GM21737 (cell line): ENCODE data around the gene PRKG1.

Experiments used
- ATAC-seq: cut with Tn5 transposase; IDR thresholded peaks from one replicate; pipeline ENCODE4 v1.9.1; 2021; ENCODE audit warnings: mild to moderate bottlenecking, moderate library complexity; ENCODE audit not compliant: unreplicated experiment

PRKG1 gene

GRCh38 chr10:51955696-51956095 is 881.4 kb downstream of the PRKG1 start:
- ATAC-seq, result no peak

GRCh38 chr10:51956822-51957221 is 882.5 kb downstream of the PRKG1 start:
- ATAC-seq, result no peak

GRCh38 chr10:51960494-51960895 is 886.2 kb downstream of the PRKG1 start:
- ATAC-seq, result no peak

DNA sequence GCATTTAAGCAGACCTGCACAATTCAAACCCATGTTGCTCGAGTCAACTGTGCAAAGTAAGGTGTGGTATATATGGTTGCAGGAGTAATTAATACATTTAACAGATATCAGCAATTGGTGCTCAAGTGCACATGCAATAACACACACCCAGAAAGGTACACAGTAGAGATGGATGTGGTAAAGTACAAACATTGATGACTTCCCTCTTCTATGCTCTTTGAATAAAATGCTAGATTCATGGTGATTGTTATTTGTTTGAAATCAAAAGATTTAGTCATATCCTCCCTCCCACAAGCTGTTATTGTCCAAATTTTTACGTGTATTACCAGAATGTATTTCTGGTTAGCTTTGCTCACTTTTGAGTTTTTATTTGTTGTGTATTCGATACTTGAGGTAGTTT is 887.1 kb downstream of the PRKG1 start:
- no peak for ATAC-seq

- no peak for ATAC-seq
Measured at GRCh38 chr10:51964630-51965029, 890.3 kb downstream of the PRKG1 start.

DNA sequence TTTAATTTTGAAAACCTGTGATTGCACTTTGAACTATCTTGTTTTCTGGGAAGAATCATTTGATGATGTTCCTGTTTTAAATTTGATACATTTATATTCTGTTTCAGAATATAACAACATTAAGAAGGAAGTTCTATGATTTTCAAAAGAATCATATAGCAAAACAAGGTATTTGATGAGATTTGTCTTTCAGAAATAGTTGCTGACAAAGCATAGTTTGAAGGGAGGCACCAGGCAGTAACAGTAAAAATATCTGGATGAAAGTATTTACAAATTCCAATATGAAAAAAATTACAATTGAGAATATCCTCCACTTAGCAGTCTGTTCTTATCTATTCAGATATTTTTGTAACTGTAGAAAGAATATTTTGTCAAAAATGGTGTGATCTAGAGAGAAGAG is 891.2 kb downstream of the PRKG1 start:
- no peak for ATAC-seq

DNA sequence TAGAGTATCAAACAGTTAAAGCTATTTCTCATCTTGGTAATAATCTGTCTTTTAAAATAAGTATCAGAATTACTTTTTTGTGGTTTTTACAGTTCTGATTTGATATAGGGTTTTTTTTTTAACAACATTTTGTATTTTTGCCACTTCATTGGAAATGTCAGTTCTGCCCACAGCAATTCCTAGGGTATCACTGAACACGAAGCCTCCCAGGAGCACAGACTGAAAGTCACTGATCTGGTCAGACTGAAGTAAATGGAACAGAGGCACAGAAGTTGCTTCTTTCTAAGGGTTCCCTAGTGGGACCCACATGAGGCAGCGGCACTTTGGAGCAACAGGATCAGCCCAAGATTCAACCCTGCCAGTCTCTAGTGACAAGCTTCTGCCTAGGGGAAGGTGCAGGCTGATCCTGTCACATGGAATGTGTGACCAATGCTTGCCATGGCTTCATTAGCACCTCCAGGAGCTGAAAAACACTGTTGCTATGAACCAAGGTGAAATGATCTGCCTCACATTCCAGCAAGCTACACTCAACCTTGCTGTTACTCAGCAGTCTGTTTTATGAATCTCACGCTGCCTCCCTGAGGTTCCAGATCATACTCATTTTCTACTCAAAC is 898.6 kb downstream of the PRKG1 start:
- ATAC-seq, result no peak

GRCh38 chr10:51980752-51981151 is 906.5 kb downstream of the PRKG1 start:
- no peak for ATAC-seq

GRCh38 chr10:51981731-51982130 is 907.4 kb downstream of the PRKG1 start:
- ATAC-seq, result no peak

- no peak for ATAC-seq
Measured at GRCh38 chr10:51983481-51983880, 909.2 kb downstream of the PRKG1 start.

GRCh38 chr10:51985336-51985735 is 911.0 kb downstream of the PRKG1 start:
- no peak for ATAC-seq

GRCh38 chr10:51986516-51986915 is 912.2 kb downstream of the PRKG1 start:
- no peak for ATAC-seq

DNA sequence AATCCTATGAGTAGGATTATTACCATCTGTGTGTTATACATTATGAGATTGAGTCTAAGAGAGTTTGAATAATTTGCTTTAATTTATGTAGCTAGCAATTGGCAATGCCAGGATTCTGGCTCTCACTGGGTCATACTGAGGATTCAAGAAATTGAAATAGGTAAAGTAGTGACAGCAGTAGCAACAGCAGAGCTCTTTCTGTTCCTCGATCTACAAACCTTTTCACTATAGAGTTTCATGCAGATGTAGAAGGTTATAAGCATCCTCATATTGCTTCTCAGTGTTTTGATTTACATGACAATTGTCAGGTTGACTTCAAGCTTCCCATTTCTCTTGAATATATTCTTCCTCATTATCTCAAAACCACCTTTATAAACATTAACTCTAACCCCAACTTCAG is 919.2 kb downstream of the PRKG1 start:
- ATAC-seq, result no peak

- ATAC-seq, result no peak
Measured at GRCh38 chr10:51999096-51999495, 924.8 kb downstream of the PRKG1 start.

- no peak for ATAC-seq
Measured at GRCh38 chr10:52004342-52004949, 930.2 kb downstream of the PRKG1 start.

DNA sequence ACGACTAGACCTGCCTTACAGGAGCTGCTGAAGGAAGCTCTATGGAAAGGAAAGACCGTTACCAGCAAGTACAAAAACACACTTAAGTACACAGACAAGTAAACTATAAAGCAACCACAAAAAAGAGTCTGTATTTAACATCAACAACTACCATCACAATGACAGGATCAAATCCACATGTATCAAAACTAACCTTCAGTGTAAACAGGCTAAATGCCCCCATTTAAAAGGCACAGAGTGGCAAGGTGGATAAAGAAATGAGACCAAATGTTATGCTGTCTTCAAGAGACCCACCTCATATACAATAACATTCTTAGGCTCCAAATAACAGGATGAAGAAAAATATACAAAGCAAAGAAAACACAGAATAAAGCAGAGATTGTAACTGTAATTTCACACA is 932.8 kb downstream of the PRKG1 start:
- ATAC-seq, result no peak

DNA sequence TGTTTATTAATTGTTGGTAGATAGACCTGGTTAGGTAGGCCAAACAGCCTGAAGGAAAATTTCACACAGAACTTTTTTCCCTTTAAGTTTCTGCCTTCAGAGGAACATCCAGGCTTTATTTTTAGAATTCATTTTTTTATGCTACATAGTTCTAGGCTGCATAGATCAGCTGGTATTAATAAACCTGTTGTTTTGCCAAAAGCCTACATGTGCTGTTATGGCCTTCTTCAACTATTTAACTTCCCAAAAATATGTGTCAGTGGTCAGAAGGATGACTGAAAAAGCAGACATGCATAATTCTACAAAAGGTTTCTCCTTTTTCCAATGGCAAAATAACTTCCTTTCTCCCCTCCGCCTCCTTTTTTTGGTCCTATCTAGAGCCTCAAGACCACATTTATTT is 936.8 kb downstream of the PRKG1 start:
- no peak for ATAC-seq

DNA sequence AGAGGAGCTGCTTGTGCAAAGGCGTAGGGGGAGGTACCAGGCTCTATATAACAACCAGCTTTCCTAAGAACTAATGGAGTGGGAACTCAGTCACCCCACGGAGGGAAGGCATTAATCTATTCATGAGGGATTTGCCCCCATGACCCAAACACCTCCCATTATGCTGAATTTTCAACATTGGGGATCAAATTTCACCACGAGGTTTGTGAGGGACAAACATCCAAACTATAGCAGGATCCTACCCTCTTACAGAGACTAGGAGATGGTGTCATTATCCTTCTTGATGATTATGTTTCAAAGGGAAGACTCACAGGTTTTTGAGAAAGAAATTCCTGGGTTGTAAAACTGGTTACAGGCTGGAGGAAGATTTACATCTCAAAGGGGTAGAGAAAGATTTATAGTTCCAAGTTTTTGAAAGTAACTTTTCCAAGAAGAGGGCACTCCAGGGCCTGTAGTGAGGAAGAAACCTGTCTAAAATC is 944.8 kb downstream of the PRKG1 start:
- ATAC-seq, result no peak

GRCh38 chr10:52019656-52020055 is 945.4 kb downstream of the PRKG1 start:
- no peak for ATAC-seq

DNA sequence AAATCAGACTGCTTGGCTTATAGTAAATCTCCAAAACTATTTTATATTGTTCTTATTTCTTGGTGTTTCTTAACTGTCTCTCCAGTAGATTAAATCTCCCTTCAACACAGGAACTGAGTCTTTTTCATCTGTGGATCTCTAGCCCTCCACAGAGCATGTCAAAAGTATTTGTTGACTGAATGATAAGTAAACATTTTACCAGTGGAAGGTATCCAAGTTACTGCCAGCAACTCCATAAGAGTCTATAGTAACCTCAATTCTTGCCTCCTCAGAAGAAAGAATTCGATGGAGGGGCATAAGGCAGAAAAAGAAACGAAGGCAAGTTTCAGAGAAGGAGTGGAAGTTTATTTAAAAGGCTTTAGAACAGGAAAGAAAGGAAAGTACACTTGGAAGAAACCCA is 945.9 kb downstream of the PRKG1 start:
- no peak for ATAC-seq

DNA sequence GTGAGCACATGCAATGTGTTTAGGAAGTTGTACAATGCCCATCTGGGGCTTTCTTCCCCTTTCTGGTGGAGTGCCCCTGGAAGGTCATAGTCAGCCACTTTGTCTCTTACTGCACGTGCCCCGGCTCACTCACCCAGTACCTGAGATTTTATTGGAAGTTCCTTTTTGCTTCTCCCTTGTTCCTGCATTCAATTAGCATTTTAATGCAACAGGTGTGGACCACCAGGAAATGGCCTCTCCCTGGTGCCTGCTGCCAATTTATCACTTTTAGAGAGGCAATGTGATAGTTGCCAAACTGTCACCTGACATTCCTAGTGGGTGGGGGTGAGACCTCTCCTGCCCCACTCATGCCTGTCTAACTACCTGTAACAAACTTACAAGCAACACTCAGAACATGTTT is 946.4 kb downstream of the PRKG1 start:
- no peak for ATAC-seq

DNA sequence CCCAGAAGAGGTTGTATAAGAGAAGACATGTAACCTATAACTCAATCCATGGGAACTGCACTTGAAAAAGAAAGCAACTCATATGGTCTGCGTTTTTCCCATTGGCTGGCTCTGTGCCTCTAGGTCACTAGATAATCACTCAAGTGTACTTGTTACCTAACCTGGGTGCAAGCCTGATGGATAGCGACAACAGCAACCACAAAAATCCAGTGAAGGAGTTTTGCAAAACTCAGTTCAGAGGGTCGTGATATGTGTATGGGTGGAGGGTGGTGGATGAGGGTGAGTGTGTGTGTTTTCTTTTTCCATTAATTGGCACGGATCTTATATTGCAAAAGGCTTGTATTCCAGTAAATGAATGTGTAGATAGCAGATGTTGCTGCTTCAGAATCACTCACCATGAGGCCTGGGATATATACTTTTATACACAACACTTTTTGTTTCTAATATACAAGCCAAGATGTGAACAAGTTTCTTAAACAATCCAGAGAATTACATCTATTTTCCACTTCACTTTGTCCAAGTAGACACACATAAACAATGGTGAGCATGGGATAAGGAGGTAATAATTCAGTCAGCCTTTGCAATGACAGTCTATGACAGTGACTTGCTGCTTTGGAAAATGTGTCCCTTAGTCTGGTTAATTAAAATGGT is 952.9 kb downstream of the PRKG1 start:
- ATAC-seq, result no peak

DNA sequence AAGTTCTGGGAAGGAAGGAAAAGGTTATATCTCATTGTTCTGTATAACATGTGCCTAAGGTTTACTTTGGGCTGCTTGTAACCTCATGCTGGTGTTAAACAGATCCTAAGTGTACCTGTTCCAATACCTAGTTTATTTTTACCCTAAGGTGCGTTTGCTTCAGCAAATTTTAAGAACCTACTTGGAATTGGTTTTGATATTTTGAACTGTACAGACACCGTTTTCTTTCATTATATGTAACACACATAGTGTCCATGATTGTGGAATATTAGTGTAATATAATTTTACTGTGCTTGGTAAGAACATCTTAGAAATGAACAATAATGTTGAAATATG is 954.2 kb downstream of the PRKG1 start:
- ATAC-seq, result no peak
